Activated CD4-positive, alpha-beta T cell treated with anti-CD3 and anti-CD28 coated beads, Interleukin-2, amount 50 U/mL, for 48 hours (primary cell): ENCODE results near the gene DHRS13.
A peak's percentile ranks its signal among the peaks of the same experiment; 100 is the strongest.

Experiments
- DNase-seq, 2 experiments: peaks; one replicate each; pipeline ENCODE4 v3.0.0-alpha.2; 2020

The DHRS13 gene

GRCh38 chr17:28902819-28903545 is at the start of gene DHRS13:
Gene DHRS13, minus strand, starts transcription at chr17:28903079. Its CDS starts 135 bp downstream, at chr17:28902944.
- DNase-seq: peak; percentile 92

GRCh38 chr17:28951991-28952975 is 49.4 kb upstream of the DHRS13 start:
- DNase-seq: peak; percentile 92 to 95

- DNase-seq: peak; percentile 99
Observed at GRCh38 chr17:28951428-28951990, 48.6 kb upstream of the DHRS13 start, which contains the start of gene PHF12. Gene PHF12, minus strand, starts transcription at chr17:28951518. Its CDS starts 558 bp downstream, at chr17:28950960.

DNA sequence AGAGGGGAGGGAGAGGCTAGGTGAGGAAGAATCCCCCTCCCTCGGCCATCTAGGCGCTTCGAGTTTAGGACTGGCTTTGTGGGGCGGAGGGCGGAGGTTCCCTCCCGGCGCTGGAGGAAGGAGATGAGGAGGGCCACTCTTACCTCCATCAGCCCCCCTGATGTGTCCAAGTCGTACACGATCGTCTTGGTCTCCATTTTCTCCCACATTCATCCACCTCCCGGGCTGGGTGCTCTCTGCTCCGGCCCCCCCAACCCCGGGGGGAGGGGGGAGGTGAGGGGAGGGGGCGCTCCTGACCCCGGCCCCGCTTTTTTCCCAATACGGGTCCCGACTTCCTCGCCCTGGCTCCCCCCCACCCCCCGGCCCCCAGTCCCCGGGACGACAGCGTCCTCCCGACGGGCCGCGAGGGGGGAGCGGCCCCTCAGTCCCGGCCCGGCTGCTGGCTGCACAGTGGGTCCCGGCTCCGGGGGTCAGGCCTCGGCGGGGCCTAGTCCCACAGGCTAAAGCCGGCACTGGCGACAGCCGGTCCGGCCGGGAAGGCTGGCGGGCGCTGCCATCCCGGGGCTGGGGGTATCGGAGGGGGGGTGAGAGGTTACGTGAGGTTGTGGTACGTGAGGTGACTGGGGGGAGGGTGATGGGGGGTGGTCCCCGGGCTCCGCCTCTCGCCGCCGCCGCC is 48.0 kb upstream of the DHRS13 start:
- no peak for DNase-seq

- DNase-seq: peak; percentile 58 to 67
Observed at GRCh38 chr17:28950017-28950751, 47.3 kb upstream of the DHRS13 start.

- DNase-seq: peak; percentile 72 to 80
Observed at GRCh38 chr17:28949185-28950016, 46.5 kb upstream of the DHRS13 start.

- DNase-seq: no peak
Observed at GRCh38 chr17:28948873-28949184, 46.0 kb upstream of the DHRS13 start.

DNA sequence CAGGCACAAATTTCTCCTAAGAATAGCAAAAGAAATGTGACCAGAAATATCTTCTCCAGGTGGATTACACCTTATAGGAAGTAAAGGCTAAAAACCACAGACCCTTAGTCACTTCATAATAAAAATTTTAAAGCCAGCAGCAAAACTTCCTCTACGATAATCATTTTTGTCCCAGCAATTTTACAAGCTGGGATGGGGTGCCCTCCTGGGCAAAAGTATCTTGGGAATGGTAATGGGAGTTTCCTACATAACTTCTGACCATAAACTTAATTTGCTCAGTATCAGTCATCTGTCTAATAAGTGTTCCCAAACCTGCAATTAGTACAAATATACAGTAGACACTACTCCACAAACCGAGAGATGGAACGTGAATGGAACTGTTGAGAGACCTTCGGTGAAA is 45.5 kb upstream of the DHRS13 start:
- DNase-seq: no peak

GRCh38 chr17:28947639-28948038 is 44.8 kb upstream of the DHRS13 start:
- DNase-seq: no peak

DNA sequence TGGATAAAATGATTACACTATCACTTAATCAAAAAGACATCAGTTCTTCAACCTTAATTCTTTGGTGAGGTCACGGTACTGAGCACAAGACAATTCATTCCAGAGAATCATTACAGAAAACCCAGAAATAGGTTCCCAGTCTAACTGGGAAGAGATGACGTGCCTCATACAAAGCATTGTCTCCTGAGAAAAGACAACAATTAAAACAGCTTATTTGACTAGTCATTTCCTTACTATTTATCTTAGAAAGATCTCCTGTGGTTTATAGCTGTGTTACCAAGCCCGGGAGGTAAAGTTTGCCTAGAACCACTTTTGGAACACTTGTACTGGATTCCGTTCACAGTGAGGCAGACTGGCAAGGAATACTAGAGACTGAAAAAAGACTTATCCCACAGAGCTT is 43.4 kb upstream of the DHRS13 start:
- DNase-seq: no peak

- DNase-seq: no peak
Observed at GRCh38 chr17:28944862-28945741, 42.2 kb upstream of the DHRS13 start.

DNA sequence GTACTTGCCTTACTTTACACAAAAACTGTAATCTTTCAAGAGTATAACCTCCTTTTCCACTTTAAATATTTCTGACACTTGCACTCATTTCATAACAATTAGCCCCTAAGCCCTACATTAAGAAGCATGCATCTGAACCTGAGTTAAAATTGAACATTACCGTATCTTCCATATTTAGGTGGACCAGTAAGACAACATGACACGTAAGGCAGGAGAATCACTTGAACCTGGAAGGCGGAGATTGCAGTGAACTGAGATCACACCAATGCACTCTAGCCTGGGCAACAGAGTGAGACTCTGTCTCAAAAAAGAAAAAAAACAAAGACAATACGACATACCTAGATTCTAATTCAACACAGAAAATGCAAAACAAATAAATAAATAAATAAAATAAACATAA is 41.5 kb upstream of the DHRS13 start:
- DNase-seq: no peak

GRCh38 chr17:28942925-28943324 is 40.0 kb upstream of the DHRS13 start:
- no peak for DNase-seq

DNA sequence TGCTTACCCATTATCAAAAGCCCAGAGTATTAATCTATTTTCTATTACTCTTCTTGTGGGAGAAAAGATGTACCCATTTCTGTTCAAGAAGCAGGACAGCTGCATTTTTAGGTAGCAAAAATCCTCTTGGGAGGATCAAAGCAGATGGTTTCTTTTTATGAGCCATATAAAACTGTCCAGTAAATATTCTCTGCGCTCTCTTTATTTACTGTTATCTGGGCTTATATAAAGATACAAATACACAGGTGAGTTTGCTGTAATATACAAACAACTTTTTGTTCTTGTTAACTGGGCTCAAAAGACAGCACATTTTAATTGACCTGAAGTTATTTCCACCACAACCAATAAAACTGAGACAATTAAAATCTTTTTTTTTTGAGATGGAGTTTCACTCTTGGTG is 38.4 kb upstream of the DHRS13 start:
- DNase-seq: no peak

DNA sequence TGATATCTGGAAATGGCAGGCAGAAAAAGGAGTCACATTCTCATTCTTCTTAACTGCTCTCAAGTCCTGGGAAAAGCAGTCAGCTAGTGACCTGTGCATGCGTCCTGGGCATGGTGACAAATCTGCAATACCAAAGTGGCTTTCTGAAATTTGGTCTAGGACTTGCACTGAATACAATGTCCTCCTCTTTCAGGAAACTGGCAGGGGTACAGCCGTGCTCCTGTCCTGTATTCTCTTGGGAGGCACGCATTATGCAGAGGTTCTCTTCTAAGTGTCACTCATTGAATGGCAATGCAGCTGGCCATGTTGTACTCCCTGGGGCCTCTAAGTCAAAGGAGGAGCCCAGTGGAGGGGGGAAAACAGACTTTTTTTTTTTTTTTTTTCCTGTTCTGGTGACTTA is 37.8 kb upstream of the DHRS13 start:
- no peak for DNase-seq

DNA sequence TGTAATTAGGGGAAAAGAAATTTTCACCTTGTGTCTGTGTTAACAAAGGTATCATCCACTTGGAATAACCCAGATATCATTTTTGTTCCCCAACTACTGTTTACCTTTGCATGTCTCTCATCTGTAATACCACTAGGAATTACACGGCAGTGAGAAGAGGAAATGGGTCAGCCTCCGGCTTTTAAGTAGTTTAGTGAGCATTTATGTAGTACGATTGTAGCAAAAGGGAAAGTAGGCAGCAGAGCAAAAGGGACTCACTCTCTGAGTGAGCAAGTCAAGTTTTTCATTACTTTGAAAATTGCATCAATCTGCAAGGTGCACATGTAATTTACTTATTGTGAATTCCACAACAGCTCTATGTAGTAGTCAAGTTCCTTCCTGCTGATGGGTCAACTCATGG is 37.3 kb upstream of the DHRS13 start:
- no peak for DNase-seq

DNA sequence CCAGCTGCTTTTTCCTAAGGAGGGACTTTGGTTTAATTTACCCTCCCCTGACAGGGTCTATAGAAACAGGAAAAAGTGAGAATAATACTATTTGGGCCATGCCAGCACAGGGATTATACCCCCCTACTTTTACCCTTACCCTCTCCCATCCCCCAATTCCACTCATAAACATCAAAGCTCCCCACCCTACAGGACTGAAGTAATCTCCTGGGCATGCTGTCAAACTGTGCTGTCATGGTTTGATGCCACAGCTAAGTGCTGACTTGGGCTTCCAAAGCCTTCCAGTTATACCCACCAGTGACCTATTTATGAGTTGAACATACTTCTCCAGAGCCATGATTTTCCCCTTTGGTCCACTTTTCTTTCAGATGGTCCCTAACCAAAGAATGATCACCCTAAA is 35.7 kb upstream of the DHRS13 start:
- DNase-seq: no peak

GRCh38 chr17:28937044-28937729 is 34.3 kb upstream of the DHRS13 start:
- DNase-seq: no peak

DNA sequence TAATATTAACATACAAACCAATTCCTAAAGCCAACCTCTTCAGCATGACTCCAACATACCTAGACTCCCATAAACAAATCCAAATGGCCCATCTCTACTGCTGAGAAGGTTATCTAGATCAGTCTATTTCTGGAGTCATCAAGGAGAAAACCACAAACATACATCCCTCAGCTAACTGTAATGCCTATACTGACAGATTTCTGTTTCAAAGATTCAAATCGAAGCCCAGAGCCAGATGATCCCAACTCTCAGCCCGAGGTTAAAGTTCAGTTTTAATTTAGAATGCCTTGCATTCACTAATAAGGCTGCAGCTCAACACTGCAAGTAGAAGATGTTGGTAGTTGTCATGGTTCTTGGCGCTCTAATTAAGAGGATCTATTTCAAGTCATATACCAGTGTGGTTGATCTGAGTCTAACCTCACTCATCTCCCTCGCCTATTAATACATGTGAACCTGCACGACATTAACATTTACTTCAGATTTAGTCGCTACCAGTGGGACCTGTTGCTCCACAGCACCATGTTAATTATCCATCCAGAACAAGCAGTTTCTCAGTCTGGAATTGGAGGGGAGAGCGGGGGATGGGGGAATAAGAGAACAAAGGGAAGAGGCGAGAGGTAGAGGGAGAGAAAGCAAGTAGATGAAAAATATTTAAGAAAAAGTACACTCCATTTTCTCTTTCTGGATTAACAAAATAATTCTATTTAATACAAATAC is 33.0 kb upstream of the DHRS13 start:
- no peak for DNase-seq
